ENCODE results near the gene RWDD4.

Gene RWDD4

GRCh38 chr4:183626168-183626567 is 32.8 kb downstream of the RWDD4 start:
- Histone ChIP-seq H3K4me1 (no peaks in the 10 kb centered on the region), H3K36me3 (no peaks in the 10 kb centered on the region), H3K27me3 (no peaks in the 10 kb centered on the region), H3K4me3 (ENCODE audit: low read depth, low read length) (no peak overlapping the region), H3K9me3 (no peaks in the 10 kb centered on the region)
- no peak for TF ChIP-seq CTCF (IDR thresholded peaks at IDR 0.05; ENCODE audit: low read depth, low read length)
- DNase-seq: no peak

DNA sequence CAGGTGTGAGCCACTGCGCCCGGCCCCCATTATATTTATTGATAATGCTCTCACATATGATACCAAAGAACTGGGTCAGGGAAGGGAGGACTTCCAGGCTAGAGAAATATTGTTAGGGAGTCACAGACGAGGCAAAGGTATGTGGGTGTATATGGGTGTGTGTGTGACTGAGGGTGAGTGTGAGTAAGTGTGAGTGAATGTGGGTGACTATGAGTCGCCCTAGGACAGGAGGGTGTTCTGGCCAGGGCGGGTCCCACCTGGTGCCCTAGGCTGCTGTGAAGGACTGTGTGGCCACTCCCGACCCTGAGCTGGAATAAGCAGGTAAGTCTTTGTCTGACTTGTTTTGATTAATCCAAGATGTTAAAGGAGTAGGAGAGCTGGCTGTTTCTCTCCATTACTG is 34.4 kb downstream of the RWDD4 start:
- Histone ChIP-seq H3K4me3 (ENCODE audit: low read depth, low read length) (no peak overlapping the region), H3K9me3 (no peaks in the 10 kb centered on the region), H3K27me3 (no peaks in the 10 kb centered on the region), H3K36me3 (no peaks in the 10 kb centered on the region), H3K4me1 (no peaks in the 10 kb centered on the region)
- no peak for DNase-seq
- TF ChIP-seq CTCF (IDR thresholded peaks at IDR 0.05; ENCODE audit: low read depth, low read length): no peak

DNA sequence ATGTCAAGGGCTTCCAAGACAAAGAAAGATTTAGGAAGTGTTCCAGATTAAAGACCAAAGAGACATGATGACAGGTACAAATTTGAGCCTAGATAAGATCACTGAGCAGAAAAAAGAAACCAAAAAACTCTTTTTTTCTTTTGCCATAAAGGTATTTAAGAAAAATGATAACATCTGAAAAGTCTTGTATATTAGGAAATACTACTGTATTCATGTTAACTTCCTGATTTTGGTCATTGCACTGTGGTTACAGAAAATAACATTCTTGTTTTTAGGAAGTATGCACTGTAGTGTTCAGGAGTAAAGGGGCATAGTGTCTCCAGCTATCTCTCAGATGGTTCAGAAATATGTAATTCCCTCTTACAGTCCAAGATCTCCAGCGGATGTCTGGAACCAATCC is 37.1 kb downstream of the RWDD4 start:
- Histone ChIP-seq H3K4me3 (ENCODE audit: low read depth, low read length) (no peak overlapping the region), H3K36me3 (no peaks in the 10 kb centered on the region), H3K4me1 (no peaks in the 10 kb centered on the region; the same call in 1 of the 2 replicates), H3K9me3 (no peaks in the 10 kb centered on the region), H3K27me3 (no peaks in the 10 kb centered on the region)
- no peak for DNase-seq
- TF ChIP-seq CTCF (IDR thresholded peaks at IDR 0.05; ENCODE audit: low read depth, low read length): no peak

GRCh38 chr4:183620421-183620820 is 38.6 kb downstream of the RWDD4 start:
- Histone ChIP-seq H3K4me1 (no peaks in the 10 kb centered on the region; the same call in 1 of the 2 replicates), H3K27me3 (no peaks in the 10 kb centered on the region), H3K36me3 (no peaks in the 10 kb centered on the region), H3K4me3 (ENCODE audit: low read depth, low read length) (no peak overlapping the region), H3K9me3 (no peaks in the 10 kb centered on the region)
- DNase-seq: no peak
- TF ChIP-seq CTCF (IDR thresholded peaks at IDR 0.05; ENCODE audit: low read depth, low read length): no peak

- no peaks in the 10 kb centered on the region for H3K36me3 ChIP-seq
- H3K9me3 ChIP-seq: no peaks in the 10 kb centered on the region
- no peak for TF ChIP-seq CTCF (IDR thresholded peaks at IDR 0.05; ENCODE audit: low read depth, low read length)
- no peaks in the 10 kb centered on the region; the same call in 1 of the 2 replicates for H3K4me1 ChIP-seq
- H3K27me3 ChIP-seq: no peaks in the 10 kb centered on the region
- no peak for DNase-seq
- H3K4me3 ChIP-seq (ENCODE audit: low read depth, low read length): no peak overlapping the region
These were observed 40.3 kb downstream of the RWDD4 start for GRCh38 chr4:183618681-183619080.

DNA sequence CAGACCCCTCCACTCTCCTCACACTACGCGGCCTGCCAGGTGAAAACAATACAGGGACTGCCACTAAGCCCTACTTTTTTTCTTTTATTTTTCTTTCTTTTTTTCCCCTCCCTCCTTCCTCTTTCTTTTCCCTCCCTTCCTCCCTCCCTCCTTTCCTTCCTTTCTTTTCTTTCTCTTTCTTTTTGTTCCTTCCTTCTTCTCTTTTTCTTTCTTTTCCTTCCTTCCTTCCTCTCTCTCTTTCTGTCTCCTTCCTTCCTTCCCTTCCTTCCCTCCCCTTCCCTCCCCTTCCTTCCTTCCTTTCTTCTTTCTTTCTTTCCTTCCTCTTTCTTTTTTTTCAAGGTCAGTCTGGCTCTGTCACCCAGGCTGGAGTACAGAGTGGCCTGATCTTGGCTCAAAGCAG is 41.9 kb downstream of the RWDD4 start:
- no peaks in the 10 kb centered on the region for H3K36me3 ChIP-seq
- no peak overlapping the region for H3K4me3 ChIP-seq (ENCODE audit: low read depth, low read length)
- no peak for TF ChIP-seq CTCF (IDR thresholded peaks at IDR 0.05; ENCODE audit: low read depth, low read length)
- DNase-seq: no peak
- no peaks in the 10 kb centered on the region for H3K9me3 ChIP-seq
- H3K27me3 ChIP-seq: no peaks in the 10 kb centered on the region
- H3K4me1 ChIP-seq: no peaks in the 10 kb centered on the region; the same call in 1 of the 2 replicates

All from BE2C (cell line).